ENCODE results near the gene OR5B21.

The OR5B21 gene

DNA sequence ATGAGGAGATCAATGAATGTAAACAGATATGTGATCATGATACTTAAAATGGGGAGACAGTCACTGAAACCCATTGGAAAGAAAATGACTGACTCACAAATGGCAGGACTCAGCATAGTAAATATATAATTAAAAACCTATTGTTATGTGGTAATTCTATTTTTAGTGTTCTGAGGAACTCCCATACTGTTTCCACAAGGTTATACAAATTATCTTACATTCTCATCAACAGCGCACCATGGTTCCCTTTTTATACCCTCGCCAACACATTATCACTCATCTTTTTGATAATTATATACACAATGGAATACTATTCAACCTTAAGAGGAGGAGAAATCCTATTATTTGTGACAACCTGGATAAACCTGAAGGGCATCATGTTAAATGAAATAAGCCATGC lies 17.1 kb downstream of the OR5B21 start:
- no peak for DNase-seq

DNA sequence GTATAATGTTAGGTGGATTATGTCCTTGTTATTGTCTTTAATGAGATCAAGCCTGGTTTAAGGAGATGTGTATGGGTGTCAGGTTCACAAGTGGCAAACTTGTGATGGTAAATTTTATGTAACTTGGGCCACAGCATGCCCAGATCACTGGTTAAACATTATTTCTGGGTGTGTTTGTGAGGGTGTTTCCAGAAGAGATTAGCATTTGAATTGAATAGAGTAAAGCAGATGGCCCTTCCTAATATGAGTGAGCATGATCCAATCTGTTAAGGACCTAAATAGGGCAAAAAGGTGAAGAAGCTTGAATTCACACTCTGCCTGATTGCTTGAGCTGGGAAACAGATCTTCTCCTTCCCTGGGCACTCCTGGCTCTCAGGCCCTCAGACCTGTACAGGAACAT lies 20.7 kb downstream of the OR5B21 start:
- DNase-seq: no peak

GRCh38 chr11:58485961-58486360 lies 21.9 kb downstream of the OR5B21 start:
- DNase-seq: no peak

DNA sequence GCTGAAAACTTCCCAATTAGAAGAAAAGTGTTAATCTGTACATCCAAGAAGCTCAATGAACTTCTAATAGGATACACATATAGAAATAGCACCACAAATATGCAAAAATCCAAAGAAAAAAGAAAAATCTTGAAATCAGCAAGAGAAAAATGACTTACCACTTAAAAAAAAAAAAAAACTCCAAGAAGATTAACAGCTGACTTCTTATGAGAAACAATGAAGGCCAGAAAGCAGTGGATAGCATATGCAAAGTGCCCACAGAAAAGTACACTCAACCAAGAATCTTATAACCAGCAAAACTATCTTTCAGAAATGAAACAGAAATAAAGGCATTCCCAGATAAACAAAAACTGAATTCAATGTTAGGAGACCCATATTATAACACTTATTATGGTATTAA lies 36.0 kb downstream of the OR5B21 start:
- no peak for DNase-seq

DNA sequence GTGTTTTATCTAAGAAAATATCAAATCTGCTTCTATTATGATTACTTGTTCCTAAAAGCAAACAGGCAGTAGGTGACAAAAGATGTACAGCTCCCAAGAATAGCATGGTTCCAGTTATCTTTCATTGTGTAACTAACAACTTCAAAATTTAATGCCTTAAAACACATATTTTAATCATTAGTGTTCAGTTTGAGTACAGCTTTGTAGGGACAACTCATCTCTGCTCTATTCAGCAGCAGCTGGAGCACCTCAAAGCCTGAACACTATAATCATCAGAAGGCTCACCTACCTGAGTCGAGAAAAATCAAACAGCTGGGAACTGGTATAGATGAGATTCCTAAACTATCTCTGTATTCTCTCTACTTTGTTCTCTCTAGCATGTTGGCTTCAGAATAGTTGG lies 41.6 kb downstream of the OR5B21 start:
- DNase-seq: no peak

DNA sequence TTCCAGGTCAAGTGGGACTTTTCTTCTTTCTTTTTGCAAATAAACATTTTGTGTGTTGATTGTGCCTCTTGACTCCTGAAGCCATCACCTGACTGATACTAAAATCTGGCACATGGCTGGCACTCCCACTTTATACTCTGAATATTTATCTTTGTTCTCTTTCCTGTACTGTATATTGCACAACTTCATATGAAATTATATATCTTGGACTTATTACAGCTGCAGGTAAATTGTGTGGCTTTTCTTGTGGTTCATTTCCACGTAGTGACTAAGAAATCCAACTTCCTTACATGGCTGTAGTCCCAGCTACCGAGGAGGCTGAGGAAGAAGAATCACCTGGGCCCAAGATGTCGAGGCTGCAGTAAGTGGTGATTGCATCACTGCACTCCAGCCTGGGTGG lies 42.2 kb downstream of the OR5B21 start:
- DNase-seq: no peak
